HG03108 (cell line): ENCODE data around the gene IFTAP.
A peak's percentile ranks its signal among the peaks of the same experiment; 100 is the strongest.

Source experiments
- ATAC-seq: cut with Tn5 transposase; IDR thresholded peaks from one replicate; pipeline ENCODE4 v1.9.1; 2021; ENCODE audit warnings: moderate library complexity; ENCODE audit not compliant: unreplicated experiment

Gene IFTAP

DNA sequence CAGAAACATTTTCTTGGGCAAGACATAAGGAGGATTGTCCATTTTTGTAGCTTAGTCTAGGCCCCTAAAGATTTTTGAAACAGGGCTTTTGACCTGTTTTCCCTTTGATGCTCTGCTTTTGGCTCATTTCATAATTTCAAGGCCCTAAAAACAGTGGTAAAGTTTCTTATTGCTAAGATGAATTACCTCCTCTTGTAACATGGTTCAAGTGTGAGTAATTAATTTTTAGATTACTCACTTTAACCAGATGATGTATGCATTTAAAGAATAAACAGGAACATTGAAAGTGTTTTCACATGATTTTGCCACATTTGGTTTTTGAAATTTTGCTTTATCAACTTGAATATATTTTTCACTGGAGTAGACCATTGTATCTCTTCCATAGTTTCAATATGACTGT lies 2.6 kb downstream of the IFTAP start:
- no peak for ATAC-seq

DNA sequence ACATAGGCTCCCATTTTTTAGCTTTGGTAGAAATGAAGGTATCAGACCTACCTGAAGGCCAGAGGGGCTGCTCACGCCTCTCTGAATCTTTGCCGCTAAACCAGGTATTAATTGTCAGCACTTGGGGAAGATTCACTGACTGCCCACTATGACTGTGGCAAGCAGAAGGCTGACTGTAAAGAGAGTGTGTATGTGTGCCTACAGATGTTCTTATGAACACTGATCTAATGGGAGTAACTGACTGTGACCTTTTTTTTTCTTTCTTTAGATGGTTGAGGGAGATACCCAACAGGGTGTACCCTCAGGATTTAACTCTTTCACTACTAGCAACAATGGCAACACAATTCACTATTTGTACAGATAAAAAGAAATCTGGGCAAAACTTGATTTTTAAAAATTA lies 3.7 kb downstream of the IFTAP start, which contains the start of gene RAG2:
Gene RAG2 (minus strand): TSS at position 186 of the 400 bp plus-strand sequence. CDS start 4,068 bp downstream, outside the sequence.
- ATAC-seq: no peak

DNA sequence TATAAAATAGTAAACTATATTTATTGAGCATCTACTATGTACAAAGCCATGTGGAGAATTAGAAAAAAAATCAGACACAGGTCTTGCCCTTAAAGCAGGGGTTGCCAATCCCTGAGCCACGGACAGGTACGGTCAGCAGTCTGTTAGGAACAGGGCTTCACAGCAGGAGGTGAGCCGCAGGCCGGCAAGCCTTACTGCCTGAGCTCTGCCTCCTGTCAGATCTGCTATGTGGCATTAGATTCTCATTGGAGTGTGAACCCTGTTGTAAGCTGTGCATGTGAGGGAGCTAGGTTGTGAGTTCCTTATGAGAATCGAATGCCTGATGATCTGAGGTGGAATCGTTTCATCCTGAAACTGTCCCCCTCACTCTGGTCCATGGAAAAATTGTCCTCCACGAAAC lies 5.9 kb downstream of the IFTAP start:
- no peak for ATAC-seq

DNA sequence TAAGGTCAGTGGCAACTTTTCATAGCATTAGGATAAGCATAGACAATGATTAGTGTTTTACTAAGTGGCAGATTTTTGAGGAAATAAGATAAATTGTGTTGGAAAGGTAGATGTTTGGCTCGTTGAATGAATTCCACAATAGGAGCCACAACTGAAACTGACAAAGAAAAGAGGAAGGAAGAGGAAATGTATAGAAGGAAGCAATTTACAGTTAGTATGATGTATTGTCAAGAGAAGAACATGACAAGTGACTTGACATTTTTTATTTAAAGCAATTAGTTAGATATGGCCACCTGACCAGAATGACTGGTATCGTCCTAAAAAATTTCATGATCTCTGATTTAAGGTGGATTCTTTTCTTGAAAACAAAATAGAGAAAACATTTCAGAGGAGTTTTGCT lies 6.9 kb downstream of the IFTAP start:
- no peak for ATAC-seq

DNA sequence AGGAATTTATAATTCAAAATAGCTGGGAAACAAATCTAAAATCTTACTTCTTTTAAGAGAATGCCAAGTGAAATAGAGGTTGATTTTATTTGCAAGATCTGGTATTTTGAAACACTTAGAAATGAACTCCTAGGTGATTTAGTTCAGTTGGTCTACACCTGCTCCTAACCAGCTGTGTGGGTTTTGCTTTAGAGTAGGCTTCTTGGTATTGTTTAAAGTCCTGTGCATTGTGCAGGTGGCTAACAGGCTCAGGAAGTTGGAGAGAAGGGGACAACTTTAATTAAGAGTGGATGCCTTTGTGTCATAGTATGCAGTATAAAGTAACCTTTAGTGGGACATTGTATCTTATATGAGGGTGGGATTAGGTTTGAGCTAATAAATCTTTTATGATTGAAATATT lies 7.8 kb downstream of the IFTAP start:
- ATAC-seq: no peak

DNA sequence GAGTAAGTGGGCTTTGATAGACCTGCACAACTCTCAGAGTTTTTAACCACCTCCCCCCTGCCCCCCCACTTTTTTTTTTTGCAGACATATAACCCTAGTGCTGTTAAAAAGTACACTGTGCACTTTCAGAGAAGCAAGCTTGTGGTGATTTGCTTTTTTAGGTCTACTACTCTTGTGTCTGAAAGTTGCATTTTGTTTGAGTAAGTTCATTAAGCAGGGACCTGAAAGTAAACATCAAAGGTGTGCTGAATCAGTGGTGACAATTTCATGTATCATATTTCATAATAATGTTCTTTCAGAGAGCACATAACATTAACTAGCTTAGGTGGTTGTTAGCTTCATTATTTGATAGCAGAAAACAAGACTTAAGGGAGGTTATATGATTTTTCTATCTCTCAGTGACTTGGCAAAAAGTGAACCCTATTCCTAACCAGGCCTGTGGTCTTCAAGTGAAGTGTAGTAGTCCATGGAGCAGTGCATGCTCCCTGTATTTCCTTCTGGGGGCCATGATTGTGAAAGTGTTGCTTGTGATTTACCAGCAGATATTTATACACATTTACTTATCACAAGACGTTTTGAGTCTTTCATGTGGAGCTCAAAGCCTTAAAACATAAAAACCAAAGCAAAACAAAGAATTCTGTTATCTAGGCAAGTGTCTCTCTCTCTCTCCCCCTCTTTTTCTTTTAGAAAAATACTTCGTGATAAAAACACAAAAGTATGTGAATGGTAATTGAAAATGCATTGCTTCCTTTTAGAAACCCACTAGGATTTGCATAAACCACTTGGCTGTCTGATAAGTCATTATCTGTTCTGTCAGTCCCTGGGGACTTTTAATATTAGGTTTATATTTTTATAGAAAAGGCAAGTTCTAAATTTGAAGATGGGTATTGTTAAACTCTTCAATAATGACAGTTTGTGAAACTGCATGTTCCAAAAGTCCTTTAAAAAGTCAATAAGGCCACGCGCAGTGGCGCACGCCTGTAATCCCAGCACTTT lies 11.2 kb downstream of the IFTAP start:
- no peak for ATAC-seq

DNA sequence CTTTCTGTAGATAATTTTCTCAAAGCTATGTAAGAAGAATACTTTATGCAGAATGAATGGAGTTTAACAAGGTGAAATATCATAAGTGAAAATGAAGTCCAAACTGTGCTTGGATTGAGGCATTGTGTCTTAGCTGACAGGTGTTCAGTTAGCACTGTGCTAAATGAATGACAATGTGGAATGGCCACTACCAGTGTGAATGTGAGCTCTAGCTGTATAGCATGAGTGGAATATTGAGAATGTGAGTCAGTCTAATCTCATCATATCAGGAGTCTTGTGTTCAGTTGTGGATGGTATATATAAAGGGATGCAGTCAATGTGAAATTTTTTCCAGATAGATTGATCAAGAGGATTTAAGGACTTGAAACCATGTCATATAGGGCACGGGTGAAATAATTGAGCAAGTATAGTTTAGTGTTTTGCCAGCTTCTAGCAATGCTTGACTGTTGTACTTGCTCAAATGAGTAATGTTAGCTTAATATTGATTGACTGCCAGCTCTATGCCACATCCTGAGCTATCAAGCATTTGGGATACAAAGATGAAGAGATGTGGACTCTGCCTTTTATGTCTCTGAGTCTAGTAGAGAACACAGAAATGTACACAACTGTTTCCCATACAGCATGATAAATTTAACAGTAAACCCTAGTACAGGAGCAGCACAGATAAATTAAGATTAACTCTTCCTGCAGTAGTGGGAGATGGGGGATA lies 14.3 kb downstream of the IFTAP start:
- ATAC-seq: no peak

DNA sequence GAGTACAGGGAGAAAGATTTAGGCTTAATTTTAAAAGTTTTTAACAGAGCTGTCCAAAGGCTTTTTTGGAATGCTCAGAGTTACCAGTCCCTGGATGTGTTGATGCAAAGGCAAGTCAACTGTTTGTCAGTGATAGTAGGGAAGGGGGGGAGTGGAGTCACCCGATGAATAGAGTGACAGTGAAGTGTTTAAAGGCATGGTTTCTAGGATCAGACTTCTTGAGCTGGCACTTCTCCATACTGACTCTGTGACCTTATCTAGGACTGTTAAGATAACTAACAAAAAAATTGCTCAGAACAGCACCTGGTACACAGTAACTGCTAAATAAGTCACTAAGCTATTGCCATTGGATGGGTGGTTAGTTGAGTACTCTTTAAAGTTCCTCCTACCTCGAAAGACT lies 15.1 kb downstream of the IFTAP start:
- ATAC-seq: no peak

DNA sequence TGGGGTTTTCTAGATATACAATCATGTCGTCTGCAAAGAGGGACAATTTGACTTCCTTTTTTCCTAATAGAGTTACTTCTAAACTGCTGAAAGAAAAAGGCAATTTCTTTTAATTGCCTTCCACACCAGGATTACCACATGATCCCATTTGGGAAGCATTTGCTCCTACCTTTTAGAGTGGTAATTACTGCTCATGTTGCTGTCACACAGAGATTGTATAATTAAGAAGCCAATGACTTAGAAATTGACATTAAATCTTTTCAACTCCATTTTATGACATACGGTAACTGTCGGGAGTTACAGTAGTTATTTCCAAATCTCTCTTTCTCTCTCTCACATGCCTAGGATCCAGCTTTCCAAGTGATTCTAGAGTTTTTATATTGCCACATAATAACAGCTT lies 21.5 kb downstream of the IFTAP start:
- no peak for ATAC-seq

DNA sequence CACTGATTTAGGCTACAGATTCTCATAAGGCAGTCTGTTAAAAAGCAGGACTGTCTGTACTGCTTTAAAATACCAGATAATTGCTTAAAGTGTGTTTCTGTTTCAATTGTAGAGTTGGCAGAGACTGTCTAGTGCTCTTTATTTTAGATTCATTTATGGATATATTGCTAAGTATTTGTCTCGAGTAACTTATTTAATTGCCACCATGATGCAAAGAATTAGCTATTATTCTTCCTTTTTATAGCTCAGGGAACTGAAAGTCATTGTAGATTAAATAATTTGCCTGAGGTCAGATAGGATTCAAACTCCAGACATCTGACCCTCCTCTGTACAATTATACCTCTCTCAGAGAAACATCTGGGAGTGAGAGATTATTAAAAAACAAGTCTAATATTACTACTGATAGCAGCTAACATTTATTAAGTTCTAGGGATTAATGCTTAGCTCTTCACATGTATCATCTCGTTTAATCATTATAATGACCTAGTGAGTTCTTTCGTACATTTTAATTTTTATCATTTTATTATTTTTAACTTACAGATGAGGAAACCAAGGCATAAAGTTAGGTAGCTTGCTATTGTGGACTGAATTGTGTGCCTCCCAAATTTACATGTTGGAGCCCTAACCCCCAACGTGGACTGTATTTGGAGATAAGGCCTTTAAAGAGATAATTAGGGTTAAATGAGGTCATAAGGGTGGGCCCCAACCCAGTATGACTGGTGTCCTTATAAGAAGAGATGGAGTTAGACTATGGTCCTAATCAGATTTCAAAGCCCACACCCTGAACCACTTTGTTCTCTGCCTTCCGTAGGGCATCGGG lies 23.5 kb downstream of the IFTAP start:
- no peak for ATAC-seq

DNA sequence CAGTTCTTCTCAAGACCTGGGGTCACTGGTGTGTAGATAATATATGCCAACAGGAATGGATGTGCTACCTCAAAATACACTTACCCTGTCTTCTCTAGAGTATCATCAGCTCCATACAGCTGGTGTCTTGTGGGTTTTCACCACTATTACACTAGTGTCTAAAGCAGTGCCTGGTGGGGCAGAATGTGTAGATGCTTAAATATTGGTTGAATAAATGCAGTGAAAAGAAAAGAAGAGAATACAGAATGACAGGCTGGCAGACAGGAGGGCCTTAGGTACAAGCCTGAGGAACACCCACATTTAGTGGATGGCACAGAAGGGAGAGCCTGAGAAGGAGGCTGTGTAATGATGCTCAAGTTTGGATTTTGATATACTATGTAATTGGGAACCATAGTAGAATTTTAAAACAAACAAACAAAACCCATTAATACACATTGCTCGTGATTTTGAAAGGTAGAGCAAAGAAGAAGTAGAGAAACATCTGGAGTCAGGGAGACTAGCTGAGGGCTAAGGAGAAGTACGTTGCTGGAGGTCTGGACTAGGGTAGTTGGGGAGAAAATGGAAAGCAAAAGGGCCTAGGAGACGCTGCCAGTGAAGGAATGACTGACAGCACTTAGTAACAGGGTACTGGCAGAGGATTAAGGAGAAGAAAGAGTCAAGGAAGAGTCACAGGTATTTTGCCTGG lies 24.2 kb downstream of the IFTAP start:
- ATAC-seq: no peak

DNA sequence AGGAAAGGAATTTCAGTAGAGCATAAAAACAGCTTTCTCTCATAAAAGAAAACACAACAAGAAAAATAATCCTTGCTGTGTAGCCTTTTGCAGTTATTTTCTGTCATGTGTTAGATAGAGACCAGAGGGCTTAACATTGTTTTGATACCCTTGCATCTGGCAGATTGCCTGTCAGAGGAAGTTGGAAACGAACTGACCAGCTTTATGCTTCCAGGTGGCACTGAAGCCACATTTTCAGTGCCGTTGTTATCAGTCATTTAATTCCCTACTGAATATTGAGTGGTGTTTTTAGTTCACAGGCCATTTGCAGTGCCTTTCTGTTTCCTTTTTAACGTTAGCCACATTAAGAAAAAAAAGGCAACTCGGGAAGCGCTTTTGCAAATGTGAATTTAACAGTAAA lies 25.2 kb downstream of the IFTAP start:
- ATAC-seq: no peak

DNA sequence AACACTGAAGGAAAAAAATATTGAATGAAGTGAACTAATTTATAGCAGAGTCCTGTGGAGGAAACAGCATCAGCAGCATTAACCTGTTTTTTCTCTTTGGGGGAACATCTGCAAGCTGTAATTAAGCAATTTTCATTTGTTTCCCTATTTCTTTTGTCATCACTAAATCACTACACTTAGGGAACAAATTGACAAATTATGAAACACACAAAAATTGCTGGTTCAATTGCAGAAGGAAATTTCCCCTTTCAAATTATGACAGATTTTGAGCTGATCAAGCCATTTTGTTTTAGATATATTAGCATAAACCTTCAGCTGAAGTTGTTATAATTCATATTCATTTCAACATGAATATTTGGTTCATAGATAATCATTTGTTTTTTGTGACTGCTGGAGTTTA lies 25.9 kb downstream of the IFTAP start:
- no peak for ATAC-seq

DNA sequence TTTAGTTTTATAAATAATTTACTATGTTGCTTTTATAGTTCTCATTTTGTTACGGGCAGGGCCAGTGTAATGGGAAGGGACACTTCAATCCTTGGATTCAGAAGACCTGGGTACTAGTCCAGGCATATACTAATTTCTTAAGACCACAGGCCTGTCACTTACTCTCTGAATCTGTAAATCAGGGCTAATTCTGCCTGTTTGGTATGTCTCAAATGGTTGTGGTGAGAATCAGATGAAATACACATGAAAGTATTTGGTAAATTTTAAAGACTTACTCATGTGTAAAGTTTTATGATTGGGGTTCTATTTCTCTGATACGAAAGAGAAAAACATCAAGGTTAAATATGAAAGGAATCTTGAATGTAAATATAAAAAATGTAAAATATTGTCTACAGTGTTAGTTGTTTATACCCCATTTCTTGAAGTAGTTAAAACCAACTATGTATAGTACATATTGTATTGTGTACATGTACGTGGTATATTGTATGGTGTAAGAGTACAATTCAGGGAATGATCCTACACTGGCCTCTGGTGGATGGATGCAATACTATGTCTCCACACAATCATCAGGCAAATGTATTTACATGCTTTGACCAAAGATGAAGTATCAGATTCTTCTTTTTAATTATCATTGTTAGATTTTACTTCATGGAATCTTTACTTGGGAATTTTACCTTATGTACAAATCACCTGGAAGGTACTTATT lies 28.3 kb downstream of the IFTAP start:
- peak; percentile 79 for ATAC-seq

DNA sequence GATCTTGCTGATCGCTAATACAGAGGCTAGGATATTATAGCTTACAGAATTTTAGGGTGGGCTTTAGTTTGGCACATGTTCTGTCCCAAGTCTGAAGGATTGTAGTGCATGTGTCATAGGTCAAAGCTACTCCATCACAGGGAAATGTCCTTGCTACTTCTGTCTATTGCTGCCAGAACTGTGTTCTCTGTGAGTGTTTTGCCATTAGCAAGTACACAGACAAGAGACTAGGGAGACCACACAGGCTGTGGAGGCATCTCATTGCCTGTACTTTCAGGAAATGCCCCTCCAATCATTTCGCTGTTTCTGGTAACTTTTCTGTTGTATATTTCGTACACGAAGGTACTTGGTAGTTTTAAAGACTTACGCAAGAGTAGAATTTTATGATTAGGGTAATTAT lies 29.2 kb downstream of the IFTAP start:
- no peak for ATAC-seq

DNA sequence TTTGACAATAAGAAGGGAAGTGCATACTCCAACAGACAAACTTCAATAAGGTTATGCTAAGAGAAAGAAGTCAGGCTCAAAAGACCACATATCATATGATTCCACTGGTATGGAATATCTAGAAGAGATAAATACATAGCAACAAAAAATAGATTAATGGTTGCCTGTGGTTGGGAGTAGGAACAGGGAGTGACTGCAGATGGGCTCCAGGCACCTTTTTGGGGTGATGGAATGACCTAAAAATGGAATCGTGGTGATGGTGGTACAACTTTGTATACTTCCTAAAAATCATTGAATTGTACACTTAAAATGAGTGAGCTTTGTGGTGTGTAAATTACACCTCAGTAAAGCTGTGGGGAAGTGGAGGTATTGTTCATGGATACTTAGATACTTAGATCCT lies 32.7 kb downstream of the IFTAP start:
- no peak for ATAC-seq

DNA sequence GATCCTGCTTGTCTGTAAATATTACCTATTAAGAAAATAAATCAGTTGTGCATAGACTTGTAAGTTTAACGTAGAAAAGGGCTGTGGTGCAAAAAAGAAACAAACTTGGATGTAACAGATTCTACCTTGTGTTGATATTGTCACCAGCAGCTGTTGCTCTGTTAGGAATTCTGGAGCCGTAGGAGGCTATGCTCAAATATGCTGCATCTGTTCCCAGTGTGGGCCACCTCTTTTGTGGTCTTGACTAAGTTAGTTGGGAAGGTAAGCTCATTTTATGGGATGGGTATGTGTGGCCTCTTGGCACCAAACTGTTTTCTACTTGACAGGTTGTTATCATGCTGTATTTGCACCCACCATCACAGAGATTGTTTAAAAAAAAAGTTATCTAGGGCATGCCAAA lies 33.2 kb downstream of the IFTAP start:
- no peak for ATAC-seq

DNA sequence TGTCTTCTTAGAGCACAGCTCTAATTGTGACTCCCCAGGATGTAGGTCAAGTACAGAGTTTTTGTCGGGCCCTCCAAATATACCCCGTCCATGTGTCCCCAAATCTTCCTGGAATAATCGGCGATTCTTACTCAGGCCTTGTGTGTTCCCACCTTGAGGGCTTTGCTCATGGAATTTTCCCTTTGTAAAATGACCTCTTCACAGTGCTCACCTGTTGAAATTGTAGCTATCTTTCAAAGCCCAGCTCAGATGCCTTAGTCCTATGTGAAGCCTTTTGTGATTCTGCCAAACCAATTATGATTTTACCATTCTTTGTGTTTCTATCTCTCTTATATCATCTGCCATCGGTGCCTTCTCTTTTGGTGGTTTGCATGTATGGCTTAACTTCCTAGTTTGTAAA lies 33.8 kb downstream of the IFTAP start:
- no peak for ATAC-seq

DNA sequence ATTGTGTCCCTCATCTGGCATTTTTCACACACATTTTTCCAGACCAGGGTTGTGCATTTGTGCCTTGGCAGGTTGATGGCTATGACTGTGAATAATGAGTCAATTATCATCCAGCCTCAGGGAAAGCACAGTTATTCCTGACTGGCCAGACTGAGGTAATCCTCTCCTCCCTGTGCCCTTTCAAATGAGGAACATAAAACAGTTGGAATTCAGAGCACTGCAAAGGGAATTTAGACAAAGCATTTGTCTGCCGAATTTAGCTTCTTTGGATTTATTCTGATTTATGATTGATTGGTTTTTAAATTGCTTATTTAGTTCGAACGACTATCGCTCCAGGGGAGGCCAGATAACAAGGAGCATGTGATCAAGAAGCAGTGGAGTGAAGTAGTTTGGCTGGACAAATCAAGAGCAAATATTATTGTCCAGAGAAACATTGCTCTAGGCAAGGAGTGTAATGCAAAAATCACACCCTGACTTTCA lies 34.5 kb downstream of the IFTAP start:
- no peak for ATAC-seq

DNA sequence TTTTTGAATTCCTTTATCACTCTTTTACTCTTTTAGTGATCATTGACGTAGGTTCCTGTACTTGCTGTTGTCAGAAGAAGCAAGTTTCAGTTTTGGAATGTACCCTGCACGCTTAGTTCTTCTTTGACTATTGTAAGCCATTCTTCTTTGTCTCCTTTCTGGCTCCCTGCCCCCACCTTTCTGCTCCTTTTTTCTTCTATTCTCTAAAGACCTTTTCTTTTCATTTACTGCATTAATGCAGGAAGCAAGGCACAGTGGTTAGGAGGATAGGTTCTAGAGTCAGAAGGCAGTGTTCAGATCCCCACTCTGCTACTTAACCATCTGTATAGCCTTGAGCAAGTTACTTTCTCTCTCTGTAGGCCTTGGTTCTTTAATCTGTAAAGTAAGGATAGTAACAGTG lies 37.5 kb downstream of the IFTAP start:
- ATAC-seq: no peak
